22Rv1 (cell line): Measurements from ENCODE around the gene MKKS.

ENCODE experiments used
- ZFX ChIP-seq: fragments of 450-650 bp; IDR thresholded peaks from 2 replicates; pipeline ENCODE4 v1.6.1; 2017; ENCODE audit warnings: antibody characterized with exemption, borderline replicate concordance
- TF ChIP-seq, protein P1 (sequence below): fragments of 450-650 bp; IDR thresholded peaks from 2 replicates; pipeline ENCODE4 v1.5.1; 2017; ENCODE audit warnings: mild to moderate bottlenecking

DNA sequence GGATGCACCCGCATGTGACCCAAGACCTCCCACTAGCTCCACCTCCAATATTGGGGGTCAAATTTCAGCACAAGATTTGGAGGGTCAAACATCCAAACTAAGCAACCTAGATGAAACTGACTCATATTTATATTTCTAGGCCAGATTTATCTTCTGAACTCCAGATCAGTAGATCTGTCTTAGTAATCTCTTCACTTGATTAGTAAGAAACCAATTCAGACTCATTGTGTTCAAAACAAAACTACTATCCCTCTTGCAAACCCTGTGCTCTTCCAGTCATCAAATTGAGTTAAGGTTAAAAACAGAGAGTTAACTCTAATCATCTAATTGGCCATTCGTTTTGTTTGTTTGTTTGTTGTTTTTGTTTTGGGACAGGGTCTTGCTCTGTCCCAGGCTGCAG lies 43.3 kb downstream of the MKKS start:
- TF ChIP-seq, protein P1, sequence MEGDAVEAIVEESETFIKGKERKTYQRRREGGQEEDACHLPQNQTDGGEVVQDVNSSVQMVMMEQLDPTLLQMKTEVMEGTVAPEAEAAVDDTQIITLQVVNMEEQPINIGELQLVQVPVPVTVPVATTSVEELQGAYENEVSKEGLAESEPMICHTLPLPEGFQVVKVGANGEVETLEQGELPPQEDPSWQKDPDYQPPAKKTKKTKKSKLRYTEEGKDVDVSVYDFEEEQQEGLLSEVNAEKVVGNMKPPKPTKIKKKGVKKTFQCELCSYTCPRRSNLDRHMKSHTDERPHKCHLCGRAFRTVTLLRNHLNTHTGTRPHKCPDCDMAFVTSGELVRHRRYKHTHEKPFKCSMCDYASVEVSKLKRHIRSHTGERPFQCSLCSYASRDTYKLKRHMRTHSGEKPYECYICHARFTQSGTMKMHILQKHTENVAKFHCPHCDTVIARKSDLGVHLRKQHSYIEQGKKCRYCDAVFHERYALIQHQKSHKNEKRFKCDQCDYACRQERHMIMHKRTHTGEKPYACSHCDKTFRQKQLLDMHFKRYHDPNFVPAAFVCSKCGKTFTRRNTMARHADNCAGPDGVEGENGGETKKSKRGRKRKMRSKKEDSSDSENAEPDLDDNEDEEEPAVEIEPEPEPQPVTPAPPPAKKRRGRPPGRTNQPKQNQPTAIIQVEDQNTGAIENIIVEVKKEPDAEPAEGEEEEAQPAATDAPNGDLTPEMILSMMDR, result no peak
- TF ChIP-seq ZFX, result no peak
